GM12878 (cell line): ENCODE measurements around the gene CCDC51. TPM values are rescaled to one million over a fixed set of nuclear protein-coding genes. Genes with fewer than 3 reads are reported as not detected.

ENCODE experiments used
- ATAC-seq: fragments of 200-7000 bp; cut with Tn5 transposase; 3 replicates; pipeline ENCODE4 v1.9.1; 2020; ENCODE audit warnings: mild to moderate bottlenecking, moderate library complexity
- BruUV-seq: library from RNA; stranded (reverse); fragments of 400-500 nt; replicated peaks from 2 replicates; lab custom pipeline; 2021; lab: Mats Ljungman, UMichigan
- CTCF ChIA-PET: fragments of 300-600 bp; sonication (Branson Sonifier 250); formaldehyde crosslinking; extraction: SDS; loops from one replicate; lab custom pipeline; 2021; ENCODE audit warnings: inconsistent platforms; lab: Yijun Ruan, JAX
- POLR2A ChIA-PET: fragments of 350-600 bp; formaldehyde crosslinking; extraction: SDS; loops from one replicate; lab custom pipeline; 2021; ENCODE audit warnings: inconsistent platforms; lab: Charles Lee
- RAD21 ChIA-PET: fragments of 300-600 bp; sonication (Branson Sonifier 250); formaldehyde crosslinking; loops from one replicate; lab custom pipeline; 2023; ENCODE audit warnings: antibody characterized with exemption; ENCODE audit not compliant: unreplicated experiment; lab: Charles Lee
- SMC1A ChIA-PET: fragments of 300-600 bp; sonication (Branson Sonifier 250); formaldehyde crosslinking; loops from one replicate; lab custom pipeline; 2023; ENCODE audit not compliant: unreplicated experiment, uncharacterized antibody; lab: Charles Lee
- DNase-seq: peaks from one replicate; pipeline ENCODE4 v3.0.0-alpha.2; 2011; ENCODE audit warnings: low read depth, low spot score
- FAIRE-seq: peaks from 3 replicates; lab custom pipeline; 2011; peaks lifted over from hg19 to GRCh38; lab: Jason Lieb, UNC
- H2AFZ ChIP-seq: 2 replicates; pipeline ENCODE4 v1.6.0; 2011; ENCODE audit warnings: low read depth, low read length, control low read depth; ENCODE audit not compliant: control insufficient read depth
- H3K27ac ChIP-seq: 2 replicates; pipeline ENCODE4 v1.5.1; 2011; ENCODE audit warnings: control low read depth; ENCODE audit not compliant: control insufficient read depth, insufficient read depth
- H3K27me3 ChIP-seq, 2 experiments: replicated peaks in 1 of 2; 2 replicates each; pipeline versions ENCODE4 v1.6.0 to v1.6.1; 2011; ENCODE audit warnings: low read length in 1 of 2; ENCODE audit not compliant: control insufficient read depth in 2 of 2, insufficient read depth in 2 of 2
- H3K36me3 ChIP-seq, 2 experiments: 2 replicates each; pipeline ENCODE4 v1.5.1; 2011; ENCODE audit warnings: low read length in 1 of 2; ENCODE audit not compliant: control insufficient read depth in 2 of 2, insufficient read depth in 2 of 2
- H3K4me1 ChIP-seq: 2 replicates; pipeline ENCODE4 v1.6.1; 2011; ENCODE audit warnings: mild to moderate bottlenecking, low read length, moderate library complexity, mixed read lengths; ENCODE audit not compliant: control insufficient read depth, insufficient read depth
- H3K4me2 ChIP-seq: 2 replicates; pipeline ENCODE4 v1.6.0; 2011; ENCODE audit warnings: control low read depth; ENCODE audit not compliant: control insufficient read depth, insufficient read depth
- H3K4me3 ChIP-seq: fragments of 200-600 bp; sonication (generic); 2 replicates; pipeline ENCODE4 v1.5.1; 2016
- H3K79me2 ChIP-seq: 2 replicates; pipeline ENCODE4 v1.6.0; 2011; ENCODE audit warnings: low read length; ENCODE audit not compliant: control insufficient read depth, insufficient read depth
- H3K9ac ChIP-seq: 2 replicates; pipeline ENCODE4 v1.8.0; 2011; ENCODE audit warnings: low read length, control low read depth, mixed read lengths; ENCODE audit not compliant: control insufficient read depth, insufficient read depth
- H3K9me3 ChIP-seq: replicated peaks from 3 replicates; pipeline ENCODE4 v1.5.1; 2011; ENCODE audit warnings: mild to moderate bottlenecking, low read length; ENCODE audit not compliant: control insufficient read depth, insufficient read depth
- H4K20me1 ChIP-seq: 2 replicates; pipeline ENCODE4 v1.6.0; 2011; ENCODE audit not compliant: control insufficient read depth, insufficient read depth
- MEF2B ChIP-seq: fragments of 450-650 bp; IDR thresholded peaks from 2 replicates; pipeline ENCODE4 v1.6.1; 2018; ENCODE audit warnings: mild to moderate bottlenecking, moderate library complexity; ENCODE audit not compliant: partially characterized antibody, poor library complexity, severe bottlenecking
- NRF1 ChIP-seq: conservative IDR thresholded peaks from 2 replicates; pipeline ENCODE4 v1.6.1; 2011; ENCODE audit warnings: mild to moderate bottlenecking, low read depth, low read length, improper control_type of control experiment
- RCOR1 ChIP-seq: conservative IDR thresholded peaks from 2 replicates; pipeline ENCODE4 v1.6.1; 2012; ENCODE audit warnings: low read depth, low read length, improper control_type of control experiment
- TBL1XR1 ChIP-seq: IDR thresholded peaks from 2 replicates; pipeline ENCODE4 v1.6.1; 2012; ENCODE audit warnings: low read depth, low read length, improper control_type of control experiment
- WGBS: methylation state at CpG from one replicate; pipeline ENCODE4 v1.1.6; 2016; ENCODE audit warnings: low lambda C conversion rate; ENCODE audit not compliant: insufficient replicate concordance, insufficient coverage; ENCODE audit errors: missing lambda C conversion rate; 5-methylcytosine and 5-hydroxymethylcytosine counted together
- in situ Hi-C: fragments of 300-500 bp; cut with MboI; formaldehyde crosslinking; loops from 9 replicates; pipeline ENCODE4 v1.14.3; 2018; ENCODE audit warnings: mixed read lengths
- intact Hi-C: fragments of 100-400 bp; cut with micrococcal nuclease; formaldehyde crosslinking; loops from one replicate; pipeline ENCODE4 v1.14.2; 2022; ENCODE audit not compliant: unreplicated experiment
- polyA plus RNA-seq, 11 experiments: library from polyadenylated mRNA; depleted of rRNA in 4 of 11; unstranded in 6 of 11; stranded (reverse) in 5 of 11; fragments of >200 nt; fragmentation: Nextera tagmentation in 4 of 11; fragmentation: Illumina TruSeq in 1 of 11; extraction: Ambion mirVana in 4 of 11; extraction: Trizol in 1 of 11; gene quantifications; 1 replicate in 1 of 11; 2 replicates in 10 of 11; pipeline versions ENCODE4 v1.2.1 to v1.2.3, GENCODE V29; 2011 to 2016; ENCODE audit warnings: inconsistent platforms in 2 of 11, missing spikeins in 2 of 11, low read depth in 1 of 11
- total RNA-seq, 4 experiments: library from RNA; depleted of rRNA in 3 of 4; stranded (reverse); fragments of >200 nt in 3 of 4; fragmentation: Illumina TruSeq in 1 of 4; extraction: Trizol in 1 of 4; gene quantifications; 2 replicates each; pipeline versions ENCODE4 v1.2.1 to v1.2.3, GENCODE V29; 2013 to 2021
- TF ChIP-seq, protein P1 (sequence below): fragments of 450-650 bp; IDR thresholded peaks from 2 replicates; pipeline ENCODE4 v1.6.1; 2018; ENCODE audit warnings: borderline replicate concordance, mild to moderate bottlenecking; ENCODE audit not compliant: partially characterized antibody

The CCDC51 gene
- total and polyA plus RNA-seq, 10 of the 15 experiments (the other 5 are each of a cell fraction or from before 2014, with no cell fraction given) = 10.6 to 54.9 (median 28.5) TPM

DNA sequence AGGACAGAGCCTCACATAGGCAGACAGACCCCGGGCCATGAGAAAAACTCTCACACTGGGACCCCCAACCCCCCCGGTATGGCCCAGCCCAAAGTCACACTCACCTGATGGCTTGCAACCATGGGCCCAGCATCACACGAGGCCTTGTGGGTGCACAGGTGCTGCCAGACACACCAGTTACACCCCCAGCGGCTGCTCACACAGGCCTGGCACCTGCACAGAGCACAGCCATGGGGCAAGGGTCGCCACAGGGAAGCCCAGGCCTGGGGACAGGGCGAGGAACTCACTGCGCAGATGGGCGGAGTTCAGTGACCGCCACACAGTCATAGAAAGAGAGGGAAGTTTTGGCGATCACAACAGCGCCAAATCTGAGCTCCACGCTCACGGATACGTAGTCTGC, 19.4 kb downstream of the CCDC51 start:
- POLR2A ChIA-PET = no interaction called here
- H3K4me2 ChIP-seq = no peak overlapping the region
- SMC1A ChIA-PET = interaction anchor here (1.5 to 2.6 kb wide), 2 partner anchors 15 to 18 kb away, joined by 3 to 8 read pairs; no protein-coding TSS in a partner anchor
- intact Hi-C loops = no loop called here
- no peaks in the 10 kb centered on the region for H3K36me3 ChIP-seq
- in situ Hi-C loops = no loop called here
- no peaks in the 10 kb centered on the region for H3K79me2 ChIP-seq
- no peak for FAIRE-seq
- ATAC-seq = no peak
- H3K9me3 ChIP-seq = no peaks in the 10 kb centered on the region
- no peak overlapping the region for H3K9ac ChIP-seq
- no peaks in the 10 kb centered on the region for H3K4me1 ChIP-seq
- WGBS = 49% methylated on average over 14 of the region's 14 CpGs
- RAD21 ChIA-PET = no interaction called here
- no peaks in the 10 kb centered on the region for H3K27me3 ChIP-seq
- DNase-seq = no peak
- TF ChIP-seq NRF1 (no peak), TBL1XR1 (no peak), RCOR1 (no peak), MEF2B (no peak)
- TF ChIP-seq, protein P1, sequence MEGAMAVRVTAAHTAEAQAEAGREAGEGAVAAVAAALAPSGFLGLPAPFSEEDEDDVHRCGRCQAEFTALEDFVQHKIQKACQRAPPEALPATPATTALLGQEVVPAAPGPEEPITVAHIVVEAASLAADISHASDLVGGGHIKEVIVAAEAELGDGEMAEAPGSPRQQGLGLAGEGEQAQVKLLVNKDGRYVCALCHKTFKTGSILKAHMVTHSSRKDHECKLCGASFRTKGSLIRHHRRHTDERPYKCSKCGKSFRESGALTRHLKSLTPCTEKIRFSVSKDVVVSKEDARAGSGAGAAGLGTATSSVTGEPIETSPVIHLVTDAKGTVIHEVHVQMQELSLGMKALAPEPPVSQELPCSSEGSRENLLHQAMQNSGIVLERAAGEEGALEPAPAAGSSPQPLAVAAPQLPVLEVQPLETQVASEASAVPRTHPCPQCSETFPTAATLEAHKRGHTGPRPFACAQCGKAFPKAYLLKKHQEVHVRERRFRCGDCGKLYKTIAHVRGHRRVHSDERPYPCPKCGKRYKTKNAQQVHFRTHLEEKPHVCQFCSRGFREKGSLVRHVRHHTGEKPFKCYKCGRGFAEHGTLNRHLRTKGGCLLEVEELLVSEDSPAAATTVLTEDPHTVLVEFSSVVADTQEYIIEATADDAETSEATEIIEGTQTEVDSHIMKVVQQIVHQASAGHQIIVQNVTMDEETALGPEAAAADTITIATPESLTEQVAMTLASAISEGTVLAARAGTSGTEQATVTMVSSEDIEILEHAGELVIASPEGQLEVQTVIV = no peak
- no peak overlapping the region for H3K4me3 ChIP-seq
- CTCF ChIA-PET = interaction anchor here (1.3 to 1.6 kb wide), 2 partner anchors 16 to 20 kb away, joined by 5 to 7 read pairs; no protein-coding TSS in a partner anchor
- H4K20me1 ChIP-seq = no peaks in the 10 kb centered on the region
- no TSS peak for BruUV-seq
- H2AFZ ChIP-seq = no peak overlapping the region
- H3K27ac ChIP-seq = no peak overlapping the region
